H9 (cell line): ENCODE data around the gene UBE2E3. TPM values are rescaled to one million over a fixed set of nuclear protein-coding genes. Genes with fewer than 3 reads are reported as not detected.

Source experiments
- DNase-seq: peaks from one replicate; pipeline ENCODE4 v3.0.0-alpha.2; 2017
- H2AFZ ChIP-seq: one replicate; pipeline ENCODE4 v1.6.1; 2013; ENCODE audit warnings: mild to moderate bottlenecking, low read length, control low read depth, moderate library complexity
- H2AK5ac ChIP-seq: 2 replicates; pipeline ENCODE4 v1.6.1; 2013; ENCODE audit warnings: low read length, control low read depth, mixed read lengths; ENCODE audit not compliant: insufficient read length
- H2BK120ac ChIP-seq: one replicate; pipeline ENCODE4 v1.6.1; 2013; ENCODE audit warnings: low read depth, mild to moderate bottlenecking, low read length, control low read depth, inconsistent platforms; ENCODE audit not compliant: poor library complexity, severe bottlenecking
- H2BK12ac ChIP-seq: 2 replicates; pipeline ENCODE4 v1.6.1; 2013; ENCODE audit warnings: low read length, control low read depth, mixed read lengths, low read depth; ENCODE audit not compliant: insufficient read length
- H2BK15ac ChIP-seq: 2 replicates; pipeline ENCODE4 v1.6.1; 2013; ENCODE audit warnings: low read depth, low read length, control low read depth
- H2BK20ac ChIP-seq: one replicate; pipeline ENCODE4 v1.6.1; 2013; ENCODE audit warnings: low read depth, mild to moderate bottlenecking, low read length, control low read depth, inconsistent platforms; ENCODE audit not compliant: poor library complexity, severe bottlenecking
- H2BK5ac ChIP-seq: 2 replicates; pipeline ENCODE4 v1.6.1; 2013; ENCODE audit warnings: low read length, control low read depth, mixed read lengths; ENCODE audit not compliant: insufficient read length
- H3K14ac ChIP-seq: 2 replicates; pipeline ENCODE4 v1.6.1; 2013; ENCODE audit warnings: low read length, control low read depth; ENCODE audit not compliant: insufficient read depth
- H3K18ac ChIP-seq: 2 replicates; pipeline ENCODE4 v1.6.1; 2013; ENCODE audit warnings: low read depth, mild to moderate bottlenecking, mixed read lengths, low read length, control low read depth; ENCODE audit not compliant: insufficient read length
- H3K23ac ChIP-seq: 2 replicates; pipeline ENCODE4 v1.6.1; 2013; ENCODE audit warnings: low read length, control low read depth, mixed read lengths, low read depth; ENCODE audit not compliant: insufficient read length
- H3K23me2 ChIP-seq: 2 replicates; pipeline ENCODE4 v1.6.1; 2013; ENCODE audit warnings: low read depth, mild to moderate bottlenecking, mixed read lengths, low read length, control low read depth; ENCODE audit not compliant: insufficient read length, poor library complexity, severe bottlenecking
- H3K27ac ChIP-seq: 2 replicates; pipeline ENCODE4 v1.5.1; 2013; ENCODE audit warnings: low read length, control low read depth, mixed read lengths, low read depth; ENCODE audit not compliant: insufficient read length
- H3K27me3 ChIP-seq: 2 replicates; pipeline ENCODE4 v1.6.1; 2013; ENCODE audit warnings: low read length, control low read depth, inconsistent platforms; ENCODE audit not compliant: insufficient read depth
- H3K4ac ChIP-seq: 2 replicates; pipeline ENCODE4 v1.6.1; 2013; ENCODE audit warnings: low read depth, mild to moderate bottlenecking, control low read depth, inconsistent platforms, low read length, moderate library complexity
- H3K4me1 ChIP-seq: 2 replicates; pipeline ENCODE4 v1.6.1; 2013; ENCODE audit warnings: low read length, control low read depth, inconsistent platforms; ENCODE audit not compliant: insufficient read depth
- H3K4me2 ChIP-seq: 2 replicates; pipeline ENCODE4 v1.6.1; 2013; ENCODE audit warnings: low read length, control low read depth, mixed read lengths; ENCODE audit not compliant: insufficient read length, insufficient read depth
- H3K56ac ChIP-seq: 2 replicates; pipeline ENCODE4 v1.6.1; 2013; ENCODE audit warnings: low read depth, mild to moderate bottlenecking, mixed read lengths, low read length, control low read depth; ENCODE audit not compliant: insufficient read length
- H3K79me1 ChIP-seq: 2 replicates; pipeline ENCODE4 v1.6.1; 2013; ENCODE audit warnings: low read depth, mild to moderate bottlenecking, moderate library complexity, low read length, control low read depth, inconsistent platforms; ENCODE audit not compliant: insufficient read depth, poor library complexity, severe bottlenecking
- H3K79me2 ChIP-seq: 2 replicates; pipeline ENCODE4 v1.6.1; 2013; ENCODE audit warnings: low read length, control low read depth, inconsistent platforms; ENCODE audit not compliant: insufficient read depth
- H3K9ac ChIP-seq: 2 replicates; pipeline ENCODE4 v1.6.1; 2013; ENCODE audit warnings: low read length, control low read depth, mixed read lengths; ENCODE audit not compliant: insufficient read length; ENCODE audit errors: extremely low read depth
- H3K9me3 ChIP-seq: one replicate; pipeline ENCODE4 v1.6.1; 2013; ENCODE audit warnings: low read depth, low read length, inconsistent platforms; ENCODE audit not compliant: control insufficient read depth
- H3T11ph ChIP-seq: one replicate; pipeline ENCODE4 v1.6.1; 2013; ENCODE audit warnings: mild to moderate bottlenecking, low read length, control low read depth, inconsistent platforms
- H4K20me1 ChIP-seq: one replicate; pipeline ENCODE4 v1.6.1; 2013; ENCODE audit not compliant: control insufficient read depth, insufficient read length, insufficient read depth
- H4K5ac ChIP-seq: 2 replicates; pipeline ENCODE4 v1.6.1; 2013; ENCODE audit warnings: low read depth, mild to moderate bottlenecking, mixed read lengths, low read length, control low read depth; ENCODE audit not compliant: insufficient read length
- H4K8ac ChIP-seq: replicated peaks from 2 replicates; pipeline ENCODE4 v1.6.1; 2013; ENCODE audit warnings: low read length, control low read depth, mixed read lengths, low read depth; ENCODE audit not compliant: insufficient read length
- H4K91ac ChIP-seq: 2 replicates; pipeline ENCODE4 v1.6.1; 2013; ENCODE audit warnings: low read depth, mild to moderate bottlenecking, moderate library complexity, mixed read lengths, low read length, control low read depth; ENCODE audit not compliant: insufficient read length
- H3K27ac Mint-ChIP-seq, 3 experiments: 2 replicates in 2 of 3; 3 replicates in 1 of 3; pipeline ENCODE4 v1.8.0; 2020 to 2021; ENCODE audit warnings: mixed read lengths in 3 of 3, mild to moderate bottlenecking in 1 of 3, moderate library complexity in 1 of 3
- H3K27me3 Mint-ChIP-seq: 2 replicates; pipeline ENCODE4 v1.8.0; 2021; ENCODE audit warnings: low read depth, mild to moderate bottlenecking, moderate library complexity, mixed read lengths
- H3K36me3 Mint-ChIP-seq, 3 experiments: 2 replicates in 2 of 3; 3 replicates in 1 of 3; pipeline ENCODE4 v1.8.0; 2020 to 2021; ENCODE audit warnings: low read depth in 3 of 3, mixed read lengths in 3 of 3; ENCODE audit not compliant: insufficient read depth in 1 of 3
- H3K4me1 Mint-ChIP-seq, 2 experiments: 2 replicates each; pipeline ENCODE4 v1.8.0; 2020; ENCODE audit warnings: mixed read lengths in 2 of 2
- H3K4me3 Mint-ChIP-seq, 2 experiments: 2 replicates in 1 of 2; 3 replicates in 1 of 2; pipeline ENCODE4 v1.8.0; 2020 to 2021; ENCODE audit warnings: mild to moderate bottlenecking in 2 of 2, mixed read lengths in 2 of 2, moderate library complexity in 1 of 2
- H3K9me3 Mint-ChIP-seq, 2 experiments: 2 replicates in 1 of 2; 3 replicates in 1 of 2; pipeline ENCODE4 v1.8.0; 2020; ENCODE audit warnings: mild to moderate bottlenecking in 2 of 2, mixed read lengths in 2 of 2, moderate library complexity in 1 of 2
- CTCF ChIP-seq: fragments of 200-600 bp; sonication (generic); conservative IDR thresholded peaks from 3 replicates; pipeline ENCODE4 v1.8.0; 2021; ENCODE audit warnings: antibody characterized with exemption, mild to moderate bottlenecking
- WGBS: extraction: QIAGEN DNeasy Blood & Tissue Kit; methylation state at CpG from one replicate; pipeline ENCODE4 v1.1.7; 2013; ENCODE audit warnings: missing lambda C conversion rate, low lambda C conversion rate, mixed read lengths; ENCODE audit not compliant: insufficient read length; ENCODE audit errors: extremely low coverage; 5-methylcytosine and 5-hydroxymethylcytosine counted together
- total RNA-seq: library from RNA; stranded (reverse); gene quantifications from 2 replicates; pipeline ENCODE4 v1.2.1, GENCODE V29; 2021

Gene UBE2E3
- total RNA-seq, 1 experiment from 2014 or later, result 89.1 TPM

DNA sequence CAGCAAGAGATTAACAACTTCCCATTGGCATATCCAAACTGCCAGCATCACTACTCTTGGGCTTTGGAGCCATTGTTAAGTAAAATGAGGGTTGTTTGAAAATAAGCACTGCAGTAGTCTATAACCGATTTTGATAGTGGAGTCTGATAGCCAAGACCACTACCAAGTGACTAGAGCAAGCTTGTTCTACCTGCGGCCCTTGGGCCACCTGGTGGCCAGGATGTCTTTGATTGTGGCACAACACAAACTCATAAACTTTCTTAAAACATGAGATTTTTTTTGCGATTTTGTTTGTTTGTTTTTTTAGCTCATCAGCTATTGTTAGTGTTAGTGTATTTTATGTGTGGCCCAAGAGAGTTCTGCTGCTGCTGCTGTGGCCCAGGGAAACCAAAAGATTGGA lies 11.0 kb downstream of the UBE2E3 start:
- Histone ChIP-seq H3K9ac (no peak overlapping the region), H3K79me2 (peaks cover 14% of the 10 kb centered on the region; the same call in 1 of the 2 replicates), H4K20me1 (no peaks in the 10 kb centered on the region), H3K14ac (no peak overlapping the region), H3K23me2 (no peaks in the 10 kb centered on the region), H2BK5ac (no peak overlapping the region), H4K8ac (no peak overlapping the region), H3K4me2 (no peak overlapping the region), H3K27ac (no peak overlapping the region), H3K4me1 (peaks cover 7% of the 10 kb centered on the region; the same call in 1 of the 2 replicates), H3K23ac (no peak overlapping the region), H2BK15ac (no peak overlapping the region), H4K91ac (no peak overlapping the region), H2BK120ac (no peak overlapping the region), H3K4ac (no peak overlapping the region), H3K18ac (no peak overlapping the region), H2AFZ (no peak overlapping the region), H3K9me3 (no peaks in the 10 kb centered on the region), H2BK20ac (no peak overlapping the region), H2AK5ac (no peak overlapping the region), H3T11ph (no peak overlapping the region), H2BK12ac (no peak overlapping the region), H3K79me1 (no peaks in the 10 kb centered on the region), H3K27me3 (no peaks in the 10 kb centered on the region), H4K5ac (no peak overlapping the region), H3K56ac (no peak overlapping the region)
- H3K27me3 Mint-ChIP-seq, result no peaks in the 10 kb centered on the region
- DNase-seq, result no peak
- peaks cover 2 to 25% (median 17%) of the 10 kb centered on the region in 3 experiments; a peak in 6 of 7 replicates for H3K36me3 Mint-ChIP-seq
- H3K4me1 Mint-ChIP-seq, result peaks cover 24 to 36% of the 10 kb centered on the region in 2 experiments
- TF ChIP-seq CTCF, result peak; percentile 52; the same call in 2 of the 3 replicates
- no peaks in the 10 kb centered on the region for H3K9me3 Mint-ChIP-seq
- peak overlapping the region in 1 of 3 experiments; percentile 30; a peak in 1 of 7 replicates for H3K27ac Mint-ChIP-seq
- WGBS, result no CpG with 5 or more reads among the region's 3 CpGs
- H3K4me3 Mint-ChIP-seq, result no peak overlapping the region
